VCaP (cell line): Measurements from ENCODE around the gene RAD51B.

ENCODE experiments used
- H3K27ac ChIP-seq: fragments of 450-650 bp; 2 replicates; pipeline ENCODE4 v1.5.1; 2017
- CTCF ChIP-seq: fragments of 450-650 bp; conservative IDR thresholded peaks from 2 replicates; pipeline ENCODE4 v1.5.1; 2017; ENCODE audit warnings: mild to moderate bottlenecking, moderate library complexity

The RAD51B gene

DNA sequence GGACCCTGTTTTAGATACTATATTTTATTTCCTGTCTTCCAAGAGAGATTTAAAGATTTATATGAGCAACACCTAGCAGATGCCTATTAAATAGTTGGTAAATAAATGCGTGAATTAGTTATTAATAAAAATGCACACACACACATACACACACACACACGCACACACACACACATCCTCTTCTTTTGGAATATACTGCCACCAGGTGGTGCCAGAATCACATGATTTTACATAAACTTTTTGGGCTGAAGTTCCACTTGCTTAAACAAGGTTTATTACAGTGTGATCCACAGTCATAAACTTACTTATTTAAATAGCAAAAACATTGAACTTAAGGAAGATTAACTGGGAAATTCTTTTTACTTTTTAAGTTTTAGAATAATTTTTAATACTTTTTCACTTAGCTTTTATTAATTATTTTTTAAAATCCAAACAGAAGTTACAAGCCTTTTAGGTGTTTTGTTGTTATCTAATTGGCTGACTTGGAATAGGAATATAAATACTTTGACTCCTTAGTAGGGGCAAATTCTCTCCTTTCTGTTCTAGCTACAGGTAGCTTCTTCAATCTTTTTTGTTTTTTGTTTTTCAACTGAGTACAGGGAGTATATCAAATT lies 17.5 kb downstream of the RAD51B start:
- TF ChIP-seq CTCF: peak; percentile 77
- H3K27ac ChIP-seq: peak overlapping the region; percentile 37

DNA sequence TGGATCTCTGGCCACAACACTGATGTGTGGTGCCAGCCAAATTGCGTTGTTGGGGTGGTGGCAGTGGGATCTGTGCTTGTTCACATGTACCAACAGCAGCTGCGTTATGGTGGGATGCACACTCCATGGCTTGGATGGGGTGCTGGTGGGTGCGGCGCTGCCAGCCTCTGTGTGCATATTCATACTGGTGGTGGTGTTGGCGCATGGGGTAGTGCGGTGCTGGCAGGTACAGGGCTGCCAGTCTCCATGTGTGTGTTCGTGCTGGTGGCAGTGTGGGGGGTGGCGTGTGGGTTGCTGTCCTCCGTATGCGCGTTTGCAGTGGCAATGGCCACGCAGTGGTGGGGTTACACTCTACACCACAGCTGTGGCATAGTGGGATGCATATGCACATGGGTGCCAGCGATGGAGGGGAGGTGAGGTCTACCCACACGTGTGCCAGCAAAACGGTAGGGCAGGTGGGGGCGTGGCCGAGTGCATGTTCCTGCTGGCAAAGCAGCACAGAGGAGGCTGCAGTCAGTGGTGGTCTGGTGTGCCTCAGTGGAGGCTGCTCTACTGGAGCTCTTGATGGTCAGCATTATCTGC lies 26.5 kb downstream of the RAD51B start:
- no peak overlapping the region for H3K27ac ChIP-seq
- no peak for TF ChIP-seq CTCF

DNA sequence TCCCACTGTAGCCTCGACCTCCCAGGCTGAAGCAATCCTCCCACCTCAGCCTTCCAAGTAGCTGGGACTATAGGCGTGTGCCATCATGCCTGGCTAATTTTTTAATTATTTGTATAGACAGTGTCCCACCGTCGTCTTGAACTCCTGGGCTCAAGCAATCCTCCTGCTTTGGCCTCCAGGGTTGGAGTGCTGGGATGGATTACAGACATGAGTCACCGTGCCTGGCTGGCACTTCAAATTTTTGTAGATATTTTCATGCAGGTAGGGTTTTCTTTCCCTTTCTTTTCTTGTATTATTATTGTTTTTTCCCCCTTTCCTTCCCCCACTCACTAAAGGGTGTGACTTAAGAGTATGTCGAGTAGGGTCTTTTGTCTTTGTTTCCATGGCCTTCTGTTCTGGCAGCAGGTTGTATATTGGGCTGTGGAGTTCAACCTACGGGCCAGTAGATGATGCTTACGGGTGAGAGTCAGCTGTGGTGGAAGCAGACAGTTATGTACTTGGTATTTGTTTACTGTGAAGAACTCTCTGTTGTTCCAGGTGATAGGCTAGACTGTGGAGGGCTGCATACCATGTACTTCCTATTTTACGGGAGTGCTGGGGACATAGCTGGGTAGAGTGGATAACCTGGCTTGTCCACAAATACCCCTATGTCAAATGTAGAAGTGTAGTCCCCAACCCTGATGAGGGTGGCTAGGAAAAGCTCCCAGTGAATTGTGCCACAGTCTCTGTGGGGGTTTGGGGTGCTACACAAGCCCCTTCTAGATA lies 30.7 kb downstream of the RAD51B start:
- TF ChIP-seq CTCF: no peak
- no peak overlapping the region for H3K27ac ChIP-seq

GRCh38 chr14:67851785-67852410 lies 32.3 kb downstream of the RAD51B start:
- H3K27ac ChIP-seq: peak overlapping the region; percentile 97
- TF ChIP-seq CTCF: no peak

- no peak for TF ChIP-seq CTCF
- peak overlapping the region; percentile 97 for H3K27ac ChIP-seq
These were observed 33.5 kb downstream of the RAD51B start for GRCh38 chr14:67852926-67853604.

- H3K27ac ChIP-seq: peak overlapping the region; percentile 97
- TF ChIP-seq CTCF: no peak
These were observed 34.1 kb downstream of the RAD51B start for GRCh38 chr14:67853715-67854114.

DNA sequence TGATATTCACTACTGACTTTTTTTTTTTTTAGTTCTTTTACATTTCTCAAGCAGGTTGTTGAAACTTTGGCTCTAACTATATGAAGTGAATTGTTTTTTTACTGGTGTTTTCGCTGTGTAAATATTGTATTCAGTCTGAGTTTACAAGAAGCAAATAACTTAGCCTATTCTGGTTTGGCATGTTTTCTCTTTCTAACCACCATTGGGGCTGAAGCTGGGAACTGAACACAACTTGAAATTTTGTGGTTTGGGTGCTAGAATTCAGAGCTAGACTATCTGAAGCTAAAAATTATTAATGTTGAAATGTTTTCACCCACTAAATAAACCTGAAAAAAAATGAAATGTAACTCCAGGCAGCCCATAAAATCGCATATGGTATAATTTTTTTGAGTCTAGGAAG lies 37.2 kb downstream of the RAD51B start:
- peak overlapping the region; percentile 97 for H3K27ac ChIP-seq
- no peak for TF ChIP-seq CTCF
